Sciatic nerve (tissue), 2 donors: ENCODE data around the gene TMOD2. TPM values are rescaled to one million over a fixed set of nuclear protein-coding genes. Genes with fewer than 3 reads are reported as not detected.
"Not testable (repeated sequence)": the region's sequence is repeated elsewhere in the genome, so short reads cannot be mapped to it uniquely, and the experiment has no call there.

Experiments used
- ATAC-seq: fragments of 200-7000 bp; cut with Tn5 transposase; one replicate; pipeline ENCODE4 v1.9.1; 2020; ENCODE audit warnings: mild to moderate bottlenecking, moderate library complexity
- DNase-seq: peaks from one replicate; pipeline ENCODE4 v3.0.0-alpha.2; 2020; ENCODE audit warnings: low spot score
- intact Hi-C: fragments of 100-400 bp; cut with DNase I; formaldehyde crosslinking; loops from one replicate; pipeline ENCODE4 v1.14.2; 2022
- total RNA-seq: library from RNA; stranded (reverse); fragmentation: NEBNext Ultra II Directional; extraction: Animal tissue kit (Norgen Biotek cat#: 25700); gene quantifications from one replicate; pipeline ENCODE4 v1.2.1, GENCODE V29; 2021
- donor health status: DM: no; HTN: no; CAD: no.
- donor health status: DM: no; HTN: no; CAD: no.

TMOD2 gene
- total RNA-seq, 1 donor from 2014 or later, result 148 TPM

GRCh38 chr15:51765751-51766150 lies 14.4 kb downstream of the TMOD2 start:
- intact Hi-C loops, result no loop called here
- ATAC-seq (peak; percentile 90), DNase-seq (no peak)

DNA sequence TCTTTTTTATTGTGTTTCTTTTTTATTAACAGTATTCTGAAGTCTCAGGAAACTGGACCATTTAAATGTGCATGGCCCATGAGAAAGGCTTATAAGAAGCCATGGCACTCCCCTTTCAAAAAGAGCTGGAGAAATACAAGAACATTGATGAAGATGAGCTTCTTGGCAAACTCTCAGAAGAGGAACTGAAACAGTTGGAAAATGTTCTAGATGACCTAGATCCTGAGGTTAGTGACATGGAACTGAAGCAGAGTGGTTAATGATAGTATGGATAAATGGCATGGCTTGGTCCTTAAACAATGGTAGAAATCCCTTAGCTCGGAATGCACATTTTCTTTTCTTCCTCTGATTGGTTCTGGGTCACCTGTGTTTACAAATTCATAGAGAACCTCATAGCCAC lies 14.9 kb downstream of the TMOD2 start:
- ATAC-seq (no peak), DNase-seq (no peak)
- intact Hi-C loops, result no loop called here

GRCh38 chr15:51768018-51768417 lies 16.6 kb downstream of the TMOD2 start:
- DNase-seq (no peak), ATAC-seq (no peak)
- intact Hi-C loops, result no loop called here

DNA sequence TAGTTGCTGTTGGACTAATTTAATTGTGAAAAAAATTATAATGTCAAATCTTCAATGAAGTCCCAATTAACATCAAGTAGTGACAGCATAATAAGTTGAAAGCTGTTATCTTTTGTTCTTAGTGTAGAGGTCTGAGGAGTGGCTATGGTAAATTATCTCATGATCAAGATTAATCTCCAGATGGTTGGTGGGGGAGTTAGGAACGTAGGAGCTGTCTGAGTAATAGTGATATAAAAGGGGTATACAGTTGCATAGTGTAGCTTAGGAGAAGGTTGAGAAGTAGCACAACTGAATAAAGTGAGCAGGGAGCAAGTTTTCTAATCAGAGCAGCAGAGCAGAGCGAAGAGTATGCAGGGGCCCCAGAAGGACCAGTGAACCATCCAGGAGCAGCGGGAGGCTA lies 19.5 kb downstream of the TMOD2 start:
- ATAC-seq, result no peak
- intact Hi-C loops, result loop anchor here (5.0 kb wide), 1 partner anchor 119 kb away; no protein-coding TSS in a partner anchor

DNA sequence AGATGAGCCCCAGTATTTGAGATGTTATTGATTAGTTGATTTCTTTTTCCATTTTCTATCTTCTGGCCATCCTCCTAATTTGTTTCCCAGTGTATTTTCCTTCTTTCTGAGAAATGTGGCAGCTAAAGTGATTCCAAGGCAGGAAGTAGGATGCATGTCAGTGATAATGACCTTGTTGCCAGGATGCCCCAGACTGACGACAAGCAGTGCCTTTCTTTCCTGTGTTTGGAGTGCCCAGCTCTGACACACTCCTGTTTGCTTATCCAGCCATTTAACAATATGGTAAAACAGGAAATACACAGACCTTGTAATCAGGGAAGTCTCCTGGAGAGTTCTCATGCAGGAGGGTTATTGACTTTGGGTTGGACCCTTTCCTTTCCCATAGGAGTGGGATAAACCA lies 20.4 kb downstream of the TMOD2 start:
- intact Hi-C loops, result loop anchor here (5.0 kb wide), 1 partner anchor 119 kb away; no protein-coding TSS in a partner anchor
- ATAC-seq, result no peak
- DNase-seq, result no peak

More for the DNA sequence above, 19.5 kb downstream of the TMOD2 start:
- DNase-seq, result no peak

DNA sequence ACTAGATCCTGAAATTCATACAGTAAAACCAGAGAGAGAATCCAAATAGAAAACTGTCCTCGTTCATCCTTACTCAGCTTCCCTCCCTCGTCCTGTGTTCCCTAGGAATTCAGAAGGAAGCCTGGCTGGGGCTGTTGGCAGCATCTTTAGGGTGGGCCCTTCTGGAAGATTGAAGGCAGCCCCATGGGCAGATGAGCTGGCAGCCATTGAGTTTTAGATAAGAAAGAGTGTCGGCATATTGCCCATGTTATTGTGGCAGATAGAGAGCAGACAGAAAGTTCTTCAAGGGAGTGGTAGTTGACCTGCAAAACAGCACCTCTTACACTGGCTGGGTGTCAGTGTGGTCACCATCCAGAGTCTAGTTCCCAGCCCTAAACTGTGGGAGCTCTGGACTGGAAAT lies 23.5 kb downstream of the TMOD2 start:
- intact Hi-C loops, result loop anchor here (5.0 kb wide), 1 partner anchor 123 kb away; no protein-coding TSS in a partner anchor
- DNase-seq (no peak), ATAC-seq (no peak)

GRCh38 chr15:51775967-51776816 lies 24.8 kb downstream of the TMOD2 start:
- ATAC-seq, result peak; percentile 88
- no peak for DNase-seq
- intact Hi-C loops, result no loop called here

- peak; percentile 95 for ATAC-seq
- intact Hi-C loops, result no loop called here
- DNase-seq, result peak; percentile 77
These were observed 25.7 kb downstream of the TMOD2 start for GRCh38 chr15:51776952-51777569.

DNA sequence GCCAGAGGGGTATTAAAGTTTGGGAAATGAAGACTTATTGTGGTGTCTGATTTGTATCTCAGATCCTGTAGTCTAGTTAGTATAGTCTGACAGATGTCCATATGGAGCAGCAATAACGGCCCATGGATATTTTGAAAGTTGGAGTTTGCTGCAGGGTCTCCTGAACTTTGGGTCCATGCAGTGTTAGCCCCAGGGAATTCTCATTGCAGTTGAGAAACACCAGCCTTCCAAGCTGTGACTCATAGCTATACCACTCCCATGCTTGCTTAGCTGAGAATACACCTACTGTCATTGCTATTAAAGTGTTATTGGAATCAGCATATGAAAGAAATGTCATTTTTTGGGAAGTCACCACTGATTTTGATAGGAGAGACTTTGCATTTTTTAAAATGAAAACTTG lies 29.2 kb downstream of the TMOD2 start:
- no peak for ATAC-seq
- intact Hi-C loops, result no loop called here
- DNase-seq, result no peak

DNA sequence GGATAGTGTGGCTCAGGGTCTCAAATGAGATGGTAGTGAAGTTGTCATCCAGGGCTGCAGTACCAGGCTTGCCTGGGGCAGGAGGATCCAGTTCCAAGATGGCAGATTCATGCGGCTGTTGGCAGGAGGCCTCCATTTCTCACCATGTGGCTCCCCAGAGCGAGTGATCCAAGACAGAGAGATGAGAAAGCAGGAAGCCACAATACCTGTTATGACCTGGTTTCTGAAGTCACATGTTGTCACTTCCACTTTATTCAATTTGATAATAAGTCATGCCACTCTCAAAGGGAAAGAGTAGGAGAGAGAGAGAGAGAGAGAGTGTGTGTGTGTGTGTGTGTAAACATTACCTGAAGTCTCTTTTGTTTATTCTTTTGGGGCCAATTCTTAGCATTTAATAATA lies 30.1 kb downstream of the TMOD2 start:
- DNase-seq (no peak), ATAC-seq (no peak)
- intact Hi-C loops, result no loop called here

DNA sequence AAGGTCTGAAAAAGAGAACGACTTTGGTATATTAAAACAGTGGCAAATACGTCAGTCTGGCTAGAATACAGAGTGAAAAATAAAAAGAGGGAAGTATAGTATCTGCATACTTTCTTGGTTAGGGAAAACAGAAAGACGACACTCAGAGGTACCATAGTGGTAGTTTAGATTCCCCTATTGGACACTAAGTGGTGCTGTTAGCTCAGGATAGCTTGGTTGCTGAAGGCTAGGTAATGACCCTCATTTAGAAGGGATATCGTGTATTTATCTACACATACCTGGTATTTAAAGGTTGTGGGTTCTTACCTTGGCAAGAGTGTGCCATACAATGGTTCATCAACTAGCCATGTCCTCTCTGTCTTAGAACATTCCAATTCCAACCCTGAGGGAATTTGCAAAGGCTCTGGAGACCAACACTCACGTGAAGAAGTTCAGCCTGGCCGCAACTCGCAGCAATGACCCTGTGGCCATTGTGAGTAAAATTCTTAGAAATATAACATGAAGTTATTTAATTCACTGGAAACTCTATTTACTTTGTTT lies 31.0 kb downstream of the TMOD2 start:
- ATAC-seq, result no peak
- intact Hi-C loops, result no loop called here
- no peak for DNase-seq

DNA sequence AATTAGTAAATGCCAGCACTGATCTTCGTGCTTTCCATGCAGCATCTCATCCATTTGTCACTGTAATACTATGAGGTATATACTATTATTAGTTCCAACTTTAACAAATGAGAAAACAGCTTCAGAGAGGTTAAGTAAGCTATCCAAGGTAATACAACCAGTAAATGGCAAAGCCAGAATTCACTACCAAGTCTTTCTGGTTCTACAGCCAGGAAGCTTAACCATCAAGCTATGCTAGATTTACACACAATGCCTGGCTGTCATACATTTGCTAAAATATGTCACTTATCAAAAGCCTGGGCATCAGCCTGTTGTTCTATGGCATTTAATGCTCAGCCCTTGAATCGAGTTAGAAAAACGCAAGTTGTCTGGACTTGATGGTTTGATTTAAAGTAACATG lies 32.6 kb downstream of the TMOD2 start:
- ATAC-seq, result no peak
- no peak for DNase-seq
- intact Hi-C loops, result no loop called here

DNA sequence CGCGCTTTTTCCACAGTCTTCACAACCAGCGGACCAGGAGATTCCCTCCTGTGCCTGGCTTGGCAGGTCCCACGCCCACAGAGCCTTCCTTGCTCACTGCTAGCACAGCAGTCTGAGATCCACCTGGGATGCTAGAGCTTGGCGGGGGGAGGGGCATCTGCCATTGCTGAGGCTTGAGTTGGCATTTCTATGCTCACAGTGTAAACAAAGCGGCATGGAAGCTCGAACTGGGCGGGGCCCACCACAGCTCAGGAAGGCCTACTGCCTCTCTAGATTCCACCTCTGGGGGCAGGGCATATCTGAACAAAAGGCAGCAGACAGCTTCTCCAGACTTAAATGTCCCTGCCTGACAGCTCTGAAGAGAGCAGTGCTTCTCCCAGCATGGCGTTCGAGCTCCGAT lies 35.7 kb downstream of the TMOD2 start:
- intact Hi-C loops, DNase-seq, ATAC-seq: not testable (repeated sequence)

DNA sequence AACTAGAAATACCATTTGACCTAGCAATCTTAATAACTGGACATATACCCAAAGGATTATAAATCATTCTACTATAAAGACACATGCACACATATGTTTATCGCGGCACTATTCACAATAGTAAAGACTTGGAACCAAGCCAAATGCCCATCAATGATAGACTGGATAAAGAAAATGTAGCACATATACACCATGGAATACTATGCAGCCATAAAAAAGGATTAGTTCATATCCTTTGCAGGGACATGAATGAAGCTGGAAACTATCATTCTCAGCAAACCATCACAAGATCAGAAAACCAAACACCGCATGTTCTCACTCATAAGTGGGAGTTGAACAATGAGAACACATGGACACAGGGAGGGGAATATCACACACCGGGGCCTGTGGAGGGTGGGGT lies 41.1 kb downstream of the TMOD2 start:
- intact Hi-C loops, ATAC-seq, DNase-seq: not testable (repeated sequence)

GRCh38 chr15:51793521-51794305 lies 42.3 kb downstream of the TMOD2 start:
- intact Hi-C loops, result no loop called here
- peak; percentile 93 for ATAC-seq
- DNase-seq, result peak; percentile 82

- DNase-seq (no peak), ATAC-seq (no peak)
- intact Hi-C loops, result no loop called here
These were observed 45.5 kb downstream of the TMOD2 start for GRCh38 chr15:51796847-51797401.

DNA sequence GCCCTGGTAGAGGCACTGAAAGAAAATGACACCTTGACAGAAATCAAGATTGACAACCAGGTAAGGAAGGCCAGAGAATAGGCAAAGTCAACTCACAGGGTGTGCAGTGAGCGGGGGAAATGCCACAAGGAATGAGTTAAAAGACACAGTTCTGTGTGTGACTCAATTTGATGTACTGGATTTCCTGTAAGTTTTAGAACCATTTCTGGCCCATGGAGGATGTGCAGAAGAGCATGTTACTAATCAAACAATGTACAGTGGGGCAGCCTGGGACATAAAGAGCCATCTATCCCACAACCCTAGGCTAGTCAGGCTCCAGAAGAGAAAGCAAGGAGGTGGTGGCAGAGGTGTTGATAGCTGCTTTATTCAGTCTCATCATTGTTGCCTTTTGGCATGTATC lies 46.9 kb downstream of the TMOD2 start:
- DNase-seq, result no peak
- no peak for ATAC-seq
- intact Hi-C loops, result no loop called here

- ATAC-seq, result no peak
- DNase-seq, result no peak
- intact Hi-C loops, result no loop called here
These were observed 48.2 kb downstream of the TMOD2 start for GRCh38 chr15:51799282-51800252.
